Measurements from ENCODE around the gene RPL38. TPM values are rescaled to one million over a fixed set of nuclear protein-coding genes. Genes with fewer than 3 reads are reported as not detected.

RPL38 gene
- polyA plus RNA-seq, 1 of the 3 experiments (the other 2 are of a cell fraction), result 4,154 TPM

- Histone ChIP-seq H3K27me3 (ENCODE audit: insufficient read depth) (no peaks in the 10 kb centered on the region), H3K9me3 (no peaks in the 10 kb centered on the region), H4K20me1 (ENCODE audit: insufficient read depth) (no peaks in the 10 kb centered on the region), H3K4me3 (ENCODE audit: low read depth in 2 of 2, low read length in 1 of 2) (no peak overlapping the region), H3K79me2 (ENCODE audit: insufficient read depth) (no peaks in the 10 kb centered on the region), H3K9ac (no peak overlapping the region), H2AFZ (ENCODE audit: low read depth) (no peak overlapping the region), H3K9me2 (no peaks in the 10 kb centered on the region), H3K36me3 (replicated peaks in 1 of 2; ENCODE audit: control insufficient read depth in 1 of 2, insufficient read depth in 2 of 2, low read length in 1 of 2) (no peaks in the 10 kb centered on the region), H3K4me1 (ENCODE audit: control insufficient read depth in 1 of 2, insufficient read depth in 2 of 2, low read depth in 1 of 2, low read length in 1 of 2) (peaks cover 0 to 8% of the 10 kb centered on the region in 2 experiments; a peak in 1 of 4 replicates), H3F3A (replicated peaks; ENCODE audit: insufficient read depth) (no peaks in the 10 kb centered on the region), H3K27ac (ENCODE audit: low read depth in 2 of 2, low read length in 1 of 2) (no peak overlapping the region), H3K4me2 (no peak overlapping the region)
- POLR2A ChIA-PET, result interaction anchor here (0.7 to 0.9 kb wide), 2 partner anchors 9 to 144 kb away, joined by 3 read pairs; no protein-coding TSS in a partner anchor
- no peak for TF ChIP-seq TCF12 (IDR thresholded peaks at IDR 0.05)
- no peak for TF ChIP-seq RXRA (IDR thresholded peaks at IDR 0.05; ENCODE audit: borderline replicate concordance, low read depth)
- no peak for TF ChIP-seq JUND (IDR thresholded peaks at IDR 0.05)
- TF ChIP-seq ZBTB33 (IDR thresholded peaks at IDR 0.05; ENCODE audit: borderline replicate concordance, low read depth), result no peak
- no peak for TF ChIP-seq USF2 (IDR thresholded peaks at IDR 0.05; ENCODE audit: borderline replicate concordance, low read depth, low read length)
- no peak for TF ChIP-seq GABPA (IDR thresholded peaks at IDR 0.05; ENCODE audit: low read depth)
- no peak for TF ChIP-seq SMC3 (IDR thresholded peaks at IDR 0.05; ENCODE audit: low read depth, low read length)
- TF ChIP-seq NRF1 (IDR thresholded peaks at IDR 0.05; ENCODE audit: low read depth, low read length), result no peak
- no peak for TF ChIP-seq POLR2AphosphoS5 (IDR thresholded peaks at IDR 0.05; ENCODE audit: low read depth, low read length)
- no peak for TF ChIP-seq ELF1 (IDR thresholded peaks at IDR 0.05)
- no peak for TF ChIP-seq CTCF (IDR thresholded peaks at IDR 0.05)
- no peak for TF ChIP-seq YY1 (IDR thresholded peaks at IDR 0.05; ENCODE audit: low read depth)
- CTCF ChIA-PET, result interaction anchor here (0.6 to 1.8 kb wide), 4 partner anchors 9 to 528 kb away, joined by 3 to 9 read pairs (median 6); no protein-coding TSS in a partner anchor
- DNase-seq, result no peak
- 86% methylated on average over 8 of the region's 8 CpGs for WGBS (ENCODE audit: low lambda C conversion rate)
These were observed 30.5 kb downstream of the RPL38 start for GRCh38 chr17:74233937-74234336.

GRCh38 chr17:74234486-74234885 is 31.0 kb downstream of the RPL38 start:
- Histone ChIP-seq H3F3A (replicated peaks; ENCODE audit: insufficient read depth) (no peaks in the 10 kb centered on the region), H3K79me2 (ENCODE audit: insufficient read depth) (no peaks in the 10 kb centered on the region), H4K20me1 (ENCODE audit: insufficient read depth) (no peaks in the 10 kb centered on the region), H3K4me2 (no peak overlapping the region), H3K9ac (no peak overlapping the region), H2AFZ (ENCODE audit: low read depth) (no peak overlapping the region), H3K9me3 (no peaks in the 10 kb centered on the region), H3K4me3 (ENCODE audit: low read depth in 2 of 2, low read length in 1 of 2) (no peak overlapping the region), H3K36me3 (replicated peaks in 1 of 2; ENCODE audit: control insufficient read depth in 1 of 2, insufficient read depth in 2 of 2, low read length in 1 of 2) (no peaks in the 10 kb centered on the region), H3K27ac (ENCODE audit: low read depth in 2 of 2, low read length in 1 of 2) (no peak overlapping the region), H3K4me1 (ENCODE audit: control insufficient read depth in 1 of 2, insufficient read depth in 2 of 2, low read depth in 1 of 2, low read length in 1 of 2) (peaks cover 0 to 8% of the 10 kb centered on the region in 2 experiments; a peak in 1 of 4 replicates), H3K27me3 (ENCODE audit: insufficient read depth) (no peaks in the 10 kb centered on the region), H3K9me2 (no peaks in the 10 kb centered on the region)
- 73% methylated on average over 1 of the region's 1 CpG for WGBS (ENCODE audit: low lambda C conversion rate)
- CTCF ChIA-PET, result interaction anchor here (1.0 to 1.8 kb wide), 3 partner anchors 8 to 35 kb away, joined by 4 to 9 read pairs (median 7); no protein-coding TSS in a partner anchor
- DNase-seq, result no peak
- POLR2A ChIA-PET, result interaction anchor here (0.7 to 0.9 kb wide), 2 partner anchors 9 to 145 kb away, joined by 3 read pairs; no protein-coding TSS in a partner anchor
- TF ChIP-seq SIN3A (IDR thresholded peaks at IDR 0.05; ENCODE audit: borderline replicate concordance, low read depth, low read length) (no peak), SMC3 (IDR thresholded peaks at IDR 0.05; ENCODE audit: low read depth, low read length) (no peak), MEF2A (IDR thresholded peaks at IDR 0.05; ENCODE audit: borderline replicate concordance, low read depth) (no peak), TAF1 (IDR thresholded peaks at IDR 0.05; ENCODE audit: borderline replicate concordance, low read depth, low read length) (no peak), TCF12 (IDR thresholded peaks at IDR 0.05) (no peak), FOXM1 (IDR thresholded peaks at IDR 0.05; ENCODE audit: low read depth) (no peak), MXI1 (IDR thresholded peaks at IDR 0.05; ENCODE audit: low read depth, low read length) (no peak), CHD2 (IDR thresholded peaks at IDR 0.05; ENCODE audit: low read length, partially characterized antibody) (no peak), NFIC (IDR thresholded peaks at IDR 0.05; ENCODE audit: borderline replicate concordance) (no peak), GABPA (IDR thresholded peaks at IDR 0.05; ENCODE audit: low read depth) (no peak), JUND (IDR thresholded peaks at IDR 0.05) (no peak), ELF1 (IDR thresholded peaks at IDR 0.05) (no peak)

All from SK-N-SH (cell line).